Skeletal muscle tissue (tissue), 5 donors: ENCODE measurements around the gene CEP57L1. TPM values are rescaled to one million over a fixed set of nuclear protein-coding genes. Genes with fewer than 3 reads are reported as not detected.

Experiments
- H3K27ac ChIP-seq: one replicate; pipeline ENCODE4 v1.7.0; 2013; ENCODE audit warnings: mild to moderate bottlenecking, low read depth, low read length, inconsistent platforms
- H3K27me3 ChIP-seq, 3 donors: one replicate each; pipeline ENCODE4 v1.7.0; 2013; ENCODE audit warnings: low read length in 3 of 3; ENCODE audit not compliant: control insufficient read depth in 3 of 3, insufficient read depth in 3 of 3
- H3K36me3 ChIP-seq, 3 donors: one replicate each; pipeline ENCODE4 v1.7.0; 2013; ENCODE audit warnings: low read length in 3 of 3; ENCODE audit not compliant: control insufficient read depth in 3 of 3, insufficient read depth in 3 of 3
- H3K4me1 ChIP-seq, 3 donors: one replicate each; pipeline ENCODE4 v1.7.0; 2013; ENCODE audit warnings: low read length in 3 of 3, mild to moderate bottlenecking in 3 of 3; ENCODE audit not compliant: control insufficient read depth in 3 of 3, insufficient read depth in 3 of 3
- H3K4me3 ChIP-seq, 3 donors: one replicate each; pipeline ENCODE4 v1.7.0; 2013; ENCODE audit warnings: low read length in 3 of 3
- H3K9ac ChIP-seq, 3 donors: one replicate each; pipeline ENCODE4 v1.7.0; 2013; ENCODE audit warnings: low read length in 3 of 3, mild to moderate bottlenecking in 3 of 3, moderate library complexity in 2 of 3, low read depth in 1 of 3
- H3K9me3 ChIP-seq, 3 donors: one replicate each; pipeline ENCODE4 v1.7.0; 2013; ENCODE audit warnings: low read length in 3 of 3; ENCODE audit not compliant: control insufficient read depth in 3 of 3
- small RNA-seq: library from RNA; depleted of rRNA; stranded (forward); fragments of <200 nt; gene quantifications from one replicate; pipeline ENCODE3, GENCODE V24; 2014
- total RNA-seq: library from RNA; depleted of rRNA; stranded (reverse); fragments of >200 nt; gene quantifications from one replicate; pipeline ENCODE4 v1.2.3, GENCODE V29; 2014
- donor health status: Osteomylitis.

Gene CEP57L1
- total RNA-seq, 1 donor from 2014 or later, result 20.4 TPM

DNA sequence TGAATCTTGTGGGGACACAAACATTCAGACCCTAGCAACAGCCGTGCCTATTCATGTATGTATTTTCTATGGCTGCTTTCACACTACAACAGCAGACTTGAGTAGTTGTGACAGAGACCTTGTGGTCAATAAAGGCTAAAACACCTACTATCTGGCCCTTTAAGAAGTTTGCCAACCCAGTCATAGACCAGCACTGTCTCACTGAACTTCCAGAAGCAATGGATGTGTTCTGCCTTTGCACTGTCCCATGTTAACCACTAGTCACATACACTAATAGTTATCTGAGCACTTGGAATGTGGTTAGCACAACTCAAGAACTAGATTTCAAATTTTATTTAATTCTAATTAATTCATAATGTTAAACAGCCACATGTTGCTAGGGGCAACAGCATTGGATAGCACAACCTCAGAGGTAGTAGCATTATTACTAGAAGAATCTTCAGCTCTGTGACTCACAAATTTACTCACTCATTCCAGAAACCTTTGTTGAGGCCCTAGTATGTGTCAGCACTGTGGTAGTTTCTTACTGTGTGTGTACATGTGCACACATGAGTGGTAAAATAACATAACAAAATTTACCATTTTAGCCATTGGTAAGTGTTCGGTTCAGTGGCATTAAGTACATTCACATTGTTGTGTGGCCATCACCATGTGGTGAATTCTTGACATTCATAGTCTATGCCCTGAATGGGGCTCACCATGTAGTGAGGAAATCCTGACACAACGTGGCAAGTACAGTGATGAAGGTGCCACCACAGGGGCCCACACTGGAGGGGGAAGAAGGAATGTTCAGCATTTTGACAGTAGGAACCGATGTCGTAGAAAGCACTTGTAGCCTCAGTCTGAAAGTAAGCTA is 107.3 kb downstream of the CEP57L1 start:
- H3K9me3 ChIP-seq, result no peaks in the 10 kb centered on the region
- no peaks in the 10 kb centered on the region for H3K36me3 ChIP-seq
- H3K27me3 ChIP-seq, result no peaks in the 10 kb centered on the region
- H3K27ac ChIP-seq, result no peak overlapping the region
- H3K4me1 ChIP-seq, result no peaks in the 10 kb centered on the region
- H3K9ac ChIP-seq, result no peak overlapping the region
- no peak overlapping the region for H3K4me3 ChIP-seq

DNA sequence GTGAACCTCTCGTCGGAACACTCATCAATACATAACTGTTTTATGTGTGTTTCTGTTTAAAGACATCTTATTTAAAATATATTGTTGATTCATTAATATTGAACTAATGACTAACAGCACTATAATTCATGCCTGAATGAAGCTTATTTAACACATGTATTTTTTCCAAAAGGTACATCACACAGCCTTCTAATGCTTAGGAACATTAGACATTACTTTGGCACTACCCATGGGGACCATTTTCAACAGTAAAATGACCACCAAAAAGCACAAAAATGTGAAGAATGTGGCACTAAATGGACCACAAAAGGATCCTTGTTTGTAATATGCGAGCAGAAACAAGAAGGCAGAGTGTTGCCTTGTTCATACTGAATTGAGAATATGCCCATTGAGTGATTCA is 109.2 kb downstream of the CEP57L1 start:
- Histone ChIP-seq H3K9me3 (no peaks in the 10 kb centered on the region), H3K4me3 (no peak overlapping the region), H3K27me3 (no peaks in the 10 kb centered on the region), H3K9ac (no peak overlapping the region), H3K27ac (no peak overlapping the region), H3K36me3 (no peaks in the 10 kb centered on the region), H3K4me1 (no peaks in the 10 kb centered on the region)

DNA sequence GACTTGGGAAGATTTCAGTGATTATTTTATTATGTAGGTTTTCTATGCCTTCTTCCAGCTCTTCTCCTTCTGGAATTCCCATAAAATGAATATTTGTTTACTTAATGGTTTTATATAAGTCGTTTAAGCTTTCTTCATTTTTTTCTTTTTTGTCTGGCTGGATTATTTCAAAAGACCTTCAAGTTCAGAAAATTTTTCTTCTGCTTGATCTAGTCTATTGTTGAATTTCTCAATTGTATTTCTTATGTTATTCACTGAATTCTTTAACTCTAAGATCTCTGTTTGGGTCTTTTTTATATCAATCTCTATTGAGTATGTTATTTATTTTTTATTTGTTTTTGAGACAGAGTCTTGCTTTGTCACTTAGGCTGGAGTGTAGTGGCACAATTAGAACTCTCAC is 117.4 kb downstream of the CEP57L1 start:
- no peaks in the 10 kb centered on the region for H3K4me1 ChIP-seq
- H3K36me3 ChIP-seq, result no peaks in the 10 kb centered on the region
- H3K9ac ChIP-seq, result no peak overlapping the region
- H3K9me3 ChIP-seq, result no peaks in the 10 kb centered on the region
- H3K27ac ChIP-seq, result no peak overlapping the region
- no peaks in the 10 kb centered on the region for H3K27me3 ChIP-seq
- no peak overlapping the region for H3K4me3 ChIP-seq

Small RNA genes within 50 kb of the gene (small RNA-seq; reads per million reads assigned to genes)
- not detected for gene RNU6-653P

Other genes with a start within 250 kb of the CEP57L1 start
- 4.7 TPM for gene ARMC2, start 247.1 kb upstream of the CEP57L1 start, total RNA-seq
- 68.4 TPM for gene SESN1, start 661 bp upstream of the CEP57L1 start, total RNA-seq